AG20443 (cell line): ENCODE results near the gene ANAPC1.
"Not testable (repeated sequence)": the region's sequence is repeated elsewhere in the genome, so short reads cannot be mapped to it uniquely, and the experiment has no call there.

Source experiments
- DNase-seq: peaks from one replicate; pipeline ENCODE4 v3.0.0; 2012; ENCODE audit warnings: low spot score, mixed read lengths

ANAPC1 gene

GRCh38 chr2:111782195-111782594, 101.8 kb downstream of the ANAPC1 start:
- not testable (repeated sequence) for DNase-seq

GRCh38 chr2:111781443-111782094, 102.4 kb downstream of the ANAPC1 start:
- not testable (repeated sequence) for DNase-seq

- DNase-seq: not testable (repeated sequence)
These were observed 106.8 kb downstream of the ANAPC1 start for GRCh38 chr2:111777155-111777554.

- not testable (repeated sequence) for DNase-seq
These were observed 107.7 kb downstream of the ANAPC1 start for GRCh38 chr2:111776296-111776695.

- not testable (repeated sequence) for DNase-seq
These were observed 111.8 kb downstream of the ANAPC1 start for GRCh38 chr2:111772180-111772579.

GRCh38 chr2:111770916-111771658, 112.9 kb downstream of the ANAPC1 start:
- not testable (repeated sequence) for DNase-seq

GRCh38 chr2:111768266-111769190, 115.5 kb downstream of the ANAPC1 start:
- DNase-seq: not testable (repeated sequence)

GRCh38 chr2:111767087-111767486, 116.9 kb downstream of the ANAPC1 start:
- DNase-seq: not testable (repeated sequence)

GRCh38 chr2:111766295-111766694, 117.7 kb downstream of the ANAPC1 start:
- DNase-seq: not testable (repeated sequence)

- not testable (repeated sequence) for DNase-seq
These were observed 119.8 kb downstream of the ANAPC1 start for GRCh38 chr2:111764151-111764550.

- not testable (repeated sequence) for DNase-seq
These were observed 123.2 kb downstream of the ANAPC1 start for GRCh38 chr2:111760697-111761284.

GRCh38 chr2:111752533-111752932, 131.5 kb downstream of the ANAPC1 start:
- not testable (repeated sequence) for DNase-seq

- not testable (repeated sequence) for DNase-seq
These were observed 133.4 kb downstream of the ANAPC1 start for GRCh38 chr2:111750641-111751040.

GRCh38 chr2:111748429-111748828, 135.6 kb downstream of the ANAPC1 start:
- DNase-seq: not testable (repeated sequence)

- DNase-seq: not testable (repeated sequence)
These were observed 136.4 kb downstream of the ANAPC1 start for GRCh38 chr2:111747410-111748115.

GRCh38 chr2:111744751-111745150, 139.2 kb downstream of the ANAPC1 start:
- DNase-seq: not testable (repeated sequence)

GRCh38 chr2:111741517-111741916, 142.5 kb downstream of the ANAPC1 start:
- DNase-seq: not testable (repeated sequence)

- not testable (repeated sequence) for DNase-seq
These were observed 147.9 kb downstream of the ANAPC1 start for GRCh38 chr2:111735838-111736721.

- DNase-seq: not testable (repeated sequence)
These were observed 148.6 kb downstream of the ANAPC1 start for GRCh38 chr2:111735420-111735819.
